Nucleus accumbens (tissue), 56 donors: ENCODE data around the gene KCNAB2.
A peak's percentile ranks its signal among the peaks of the same experiment; 100 is the strongest.

ENCODE experiments used
- DNase-seq, 56 donors: peaks; one replicate each; lab custom pipeline; 2025; lab: John Stamatoyannopoulos, UW

The KCNAB2 gene

DNA sequence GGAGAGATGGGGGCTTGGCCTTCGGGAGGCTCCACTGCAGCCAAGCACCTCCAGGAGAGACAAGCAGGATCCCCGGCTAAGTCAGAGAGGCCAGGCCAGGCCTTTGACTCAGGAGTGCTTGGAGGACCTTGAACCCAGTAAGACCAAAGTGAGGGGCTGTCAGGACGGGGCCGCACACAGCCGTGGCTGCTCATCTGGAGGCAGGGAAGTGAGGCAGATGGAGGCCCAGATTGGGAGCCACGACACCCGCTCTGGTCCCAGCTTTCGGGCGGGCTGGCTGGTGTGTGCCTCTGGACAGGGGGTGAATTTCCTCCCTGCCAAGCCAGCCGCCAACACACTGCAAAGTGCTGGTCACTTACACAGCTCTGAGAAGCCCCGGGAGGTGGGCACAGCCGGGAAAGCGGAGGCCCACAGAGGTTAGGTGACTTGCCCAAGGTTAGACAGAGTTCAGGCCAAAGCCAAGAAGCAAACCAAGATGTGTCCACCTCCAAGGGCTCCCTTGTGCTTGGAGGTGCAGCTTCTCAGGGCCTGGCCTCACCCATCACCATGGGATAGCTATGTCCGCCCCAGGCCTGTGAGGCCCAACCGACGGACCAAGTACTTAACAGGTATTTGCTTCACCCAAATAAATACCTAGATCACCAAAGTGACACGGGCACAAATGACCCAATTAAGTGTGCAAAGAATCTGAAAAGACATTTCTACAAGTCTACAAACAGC lies 76.1 kb downstream of the KCNAB2 start:
- no peak for DNase-seq

DNA sequence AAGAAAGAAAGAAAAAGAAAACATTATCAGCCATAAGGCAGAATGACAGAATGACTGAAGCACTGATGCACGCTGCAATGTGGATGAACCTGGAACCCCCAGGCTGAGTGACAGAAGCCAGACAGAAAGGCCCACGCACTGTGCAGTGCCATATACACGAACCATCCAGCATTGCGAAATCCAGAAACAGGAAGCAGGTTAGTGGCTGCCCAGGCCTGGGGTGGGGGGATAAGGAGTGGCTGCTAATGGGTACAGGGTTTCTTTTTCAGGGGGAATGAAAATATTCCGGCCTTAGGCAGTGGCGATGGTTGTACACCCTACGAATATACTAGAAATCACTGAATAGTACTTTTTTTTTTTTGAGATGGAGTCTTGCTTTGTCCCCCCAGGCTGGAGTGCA lies 77.4 kb downstream of the KCNAB2 start:
- DNase-seq: no peak

DNA sequence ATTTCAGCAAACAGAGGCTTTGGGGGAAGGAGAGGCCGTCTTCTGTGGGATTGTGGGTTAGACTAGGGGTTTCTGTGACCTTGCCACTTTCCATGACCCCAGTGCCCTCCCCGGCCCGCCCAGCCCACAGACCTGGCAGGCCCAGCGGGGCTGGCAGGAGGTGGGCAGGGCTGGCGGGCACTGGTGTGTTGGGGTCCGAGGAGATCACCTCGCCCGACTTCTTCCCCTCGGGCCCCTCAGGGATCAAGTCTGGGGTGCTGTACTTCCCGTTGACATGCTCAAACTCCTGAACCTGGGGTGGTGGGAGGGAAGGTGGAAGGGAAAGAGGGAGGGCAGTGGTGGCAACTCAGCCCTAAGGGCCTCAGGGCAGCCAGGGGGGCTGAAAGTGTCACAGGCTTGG lies 78.1 kb downstream of the KCNAB2 start:
- DNase-seq: no peak

DNA sequence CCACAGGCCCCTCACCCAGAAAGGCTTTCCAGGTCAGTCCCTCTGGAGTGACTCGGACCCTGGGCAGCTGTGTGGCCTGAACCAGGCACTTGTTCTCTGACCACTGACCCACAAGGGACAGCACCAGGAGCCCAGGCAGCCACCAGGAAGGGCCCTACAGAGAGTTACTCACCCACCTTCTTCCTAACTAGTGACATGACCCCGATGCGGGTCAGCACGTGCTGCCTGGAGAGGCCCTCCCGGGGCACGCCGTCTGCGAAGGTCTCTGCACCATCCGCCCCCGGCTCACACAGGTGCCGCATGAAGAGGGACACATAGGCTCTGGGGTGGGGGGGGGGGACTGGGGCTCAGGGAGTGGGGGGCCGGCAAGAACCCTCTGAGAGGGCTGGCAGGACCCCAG lies 78.7 kb downstream of the KCNAB2 start:
- no peak for DNase-seq

DNA sequence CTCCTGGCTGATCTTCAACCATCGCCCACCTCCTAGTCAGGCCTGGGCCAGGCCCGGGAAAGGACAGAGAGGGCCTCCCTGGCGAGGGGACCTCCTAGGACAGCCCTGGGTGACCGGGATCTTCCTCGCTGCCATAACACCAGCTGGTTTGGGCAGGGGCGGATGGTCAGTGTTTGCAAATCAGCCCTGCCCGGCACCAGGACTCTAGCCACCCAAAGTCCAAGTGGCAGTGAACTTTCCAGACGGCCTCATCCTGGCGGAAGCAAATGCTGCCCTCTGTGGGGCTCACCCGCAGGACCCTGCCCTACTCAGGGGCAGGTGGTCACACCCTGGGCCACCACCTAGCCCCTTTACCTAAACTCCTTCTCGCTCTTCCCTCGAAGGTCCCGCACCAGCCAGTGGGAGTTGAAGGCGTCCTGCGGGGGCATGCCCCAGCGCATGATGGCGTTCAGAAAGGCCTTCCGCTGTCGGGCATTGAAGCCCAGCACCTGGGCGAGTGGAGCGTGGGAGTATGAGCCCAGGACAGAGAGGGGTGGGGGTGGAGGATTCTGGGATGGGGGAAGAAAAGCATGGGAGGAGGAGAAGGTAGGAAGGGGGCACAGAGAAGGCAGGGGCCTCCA lies 79.2 kb downstream of the KCNAB2 start:
- no peak for DNase-seq

DNA sequence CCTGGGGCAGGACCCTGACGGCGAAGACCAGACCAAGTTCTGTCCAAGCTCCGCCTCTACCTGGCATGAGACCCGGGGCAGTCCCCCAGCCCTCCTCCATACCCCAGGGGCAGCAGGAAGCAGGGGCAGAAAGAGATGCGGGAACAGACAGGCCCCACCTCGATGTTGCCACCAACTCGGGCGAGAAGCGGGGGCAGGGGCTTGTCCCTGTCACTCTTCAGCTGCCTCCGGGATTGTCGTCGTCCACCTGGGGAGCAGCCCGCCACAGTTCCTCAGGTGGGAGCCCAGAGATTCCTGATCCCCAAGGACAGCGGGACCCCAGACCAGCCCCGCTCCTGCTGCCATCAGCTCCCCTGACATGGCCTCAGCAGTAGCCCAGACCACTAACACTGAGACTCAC lies 79.7 kb downstream of the KCNAB2 start:
- DNase-seq: no peak

DNA sequence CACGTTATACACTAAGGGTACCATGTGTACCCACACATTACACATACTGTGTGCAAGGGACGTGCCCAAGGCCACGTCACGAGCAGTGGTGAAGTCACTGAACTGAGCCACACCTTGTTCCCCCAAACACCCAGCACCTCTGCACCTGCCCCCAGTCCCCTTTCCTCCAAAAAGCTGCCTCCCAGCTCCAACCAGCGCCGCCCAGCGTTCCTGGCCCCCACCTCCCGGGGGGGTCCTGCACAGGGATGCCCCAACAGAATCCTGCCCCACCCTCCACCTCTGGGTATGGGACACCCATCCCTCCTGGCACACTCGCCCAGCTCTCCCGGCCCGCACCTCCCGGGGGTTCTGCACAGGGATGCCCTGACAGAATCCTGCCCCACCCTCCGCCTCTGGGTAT lies 80.3 kb downstream of the KCNAB2 start:
- DNase-seq: no peak

DNA sequence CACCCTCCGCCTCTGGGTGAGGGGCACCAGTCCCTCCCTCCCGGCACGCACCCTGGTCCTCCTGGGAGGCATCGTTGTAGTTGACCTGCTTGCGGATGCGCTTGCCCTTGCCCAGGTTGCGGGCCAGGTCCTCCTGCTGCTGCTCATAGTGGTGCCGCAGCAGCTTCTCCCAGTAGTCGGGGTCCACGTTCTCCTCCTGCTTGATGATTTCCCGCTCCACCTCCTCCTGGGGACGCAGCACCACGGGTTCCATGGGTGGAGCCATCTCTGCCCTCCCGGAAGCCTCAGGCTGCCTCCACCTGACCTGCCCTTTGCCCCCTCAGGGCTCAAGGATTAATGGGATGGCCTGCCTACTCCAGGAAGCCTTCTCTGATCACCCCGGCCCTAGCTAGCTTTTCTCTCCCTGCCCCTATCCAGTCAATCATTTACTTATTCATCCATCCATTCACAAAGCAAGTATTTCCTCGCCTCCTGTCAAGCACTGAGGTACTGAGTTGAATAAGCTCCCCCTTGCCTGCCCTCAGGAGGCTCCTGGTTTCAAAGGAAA lies 80.9 kb downstream of the KCNAB2 start:
- DNase-seq: no peak

DNA sequence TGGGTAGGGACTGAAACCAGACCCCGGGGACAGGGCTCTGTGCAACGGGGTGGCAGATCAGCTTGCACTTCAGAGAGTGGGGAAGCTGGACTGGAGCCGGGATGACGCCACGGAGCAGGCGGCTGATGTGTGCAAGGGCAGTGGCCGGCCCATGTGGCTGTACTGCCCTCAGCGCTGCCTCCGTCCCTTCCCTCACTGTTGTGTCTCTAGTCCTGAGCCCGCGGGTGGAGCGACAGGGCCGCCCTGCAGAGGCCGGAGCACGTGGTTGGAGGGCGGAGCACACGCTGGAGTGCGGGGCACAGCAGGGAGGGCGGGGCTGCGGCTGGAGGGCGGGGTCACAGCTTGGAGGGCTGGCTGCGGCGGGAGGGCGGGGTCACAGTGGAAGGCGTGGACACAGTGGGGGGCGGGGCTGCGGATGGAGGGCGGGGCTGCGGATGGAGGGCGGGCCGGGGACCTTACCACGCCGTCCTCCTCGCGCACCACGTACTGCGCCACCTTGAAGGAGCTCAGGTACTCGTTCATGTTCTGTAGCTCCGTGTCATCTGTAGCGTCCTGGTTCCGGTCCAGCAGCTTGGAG lies 82.0 kb downstream of the KCNAB2 start:
- peak in 19 of 56 donors; percentile 2 to 70 (median 22) for DNase-seq

DNA sequence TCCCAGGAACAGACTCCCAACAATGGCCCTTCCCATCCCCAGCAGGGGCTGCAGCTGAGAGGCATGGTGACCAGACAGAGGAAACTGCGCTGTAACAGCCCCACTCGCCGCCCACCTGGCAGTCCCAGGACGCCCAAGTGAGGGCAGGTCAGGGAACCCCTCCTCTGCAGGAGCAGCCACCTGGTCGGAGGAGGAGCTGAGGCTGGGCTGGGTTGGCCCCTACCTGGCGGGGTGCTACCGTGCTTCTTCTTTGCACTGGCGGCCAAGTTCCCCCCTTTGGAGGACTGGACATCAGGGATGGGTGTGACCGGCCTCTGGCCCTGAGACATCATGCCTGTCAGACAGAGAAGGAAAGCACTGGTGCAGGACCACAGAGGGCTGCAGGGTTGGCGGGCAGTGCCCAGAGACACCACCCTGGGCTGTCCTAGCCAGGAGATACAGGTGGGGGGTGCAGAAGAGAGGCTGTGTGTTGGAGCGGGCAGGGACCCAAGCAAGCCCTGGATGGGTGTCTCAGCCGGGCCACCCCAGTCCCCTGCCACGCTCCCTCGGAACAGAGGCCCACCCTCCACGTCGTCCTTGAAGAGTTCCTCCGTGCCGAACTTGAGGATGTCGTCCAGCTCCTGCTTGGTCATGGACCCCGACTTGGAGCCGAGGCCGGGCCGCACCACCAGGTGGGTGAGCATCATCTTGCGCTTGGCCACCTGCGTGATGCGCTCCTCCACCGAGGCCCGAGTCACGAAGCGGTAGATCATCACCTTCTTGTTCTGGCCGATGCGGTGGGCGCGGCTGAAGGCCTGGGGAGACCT lies 82.8 kb downstream of the KCNAB2 start:
- DNase-seq: no peak

DNA sequence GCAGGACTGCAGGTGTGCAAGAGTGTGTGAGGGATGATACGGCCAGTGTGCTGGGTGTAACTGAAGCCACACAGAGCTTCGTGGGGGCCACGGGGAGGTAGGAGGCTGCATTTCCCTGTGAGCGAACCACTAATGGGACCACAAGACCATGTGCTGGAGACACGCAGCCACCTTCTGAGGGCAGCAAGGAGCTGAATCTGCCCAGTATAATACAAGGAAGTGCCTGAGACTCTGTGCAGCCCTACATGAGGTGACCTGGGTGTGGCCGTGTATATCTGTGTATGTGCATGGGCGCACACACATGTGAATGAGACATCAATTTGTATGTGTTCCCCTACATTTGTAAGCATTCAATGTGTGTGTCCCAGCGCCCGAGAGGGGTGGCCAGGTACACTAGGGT lies 83.6 kb downstream of the KCNAB2 start:
- DNase-seq: no peak

DNA sequence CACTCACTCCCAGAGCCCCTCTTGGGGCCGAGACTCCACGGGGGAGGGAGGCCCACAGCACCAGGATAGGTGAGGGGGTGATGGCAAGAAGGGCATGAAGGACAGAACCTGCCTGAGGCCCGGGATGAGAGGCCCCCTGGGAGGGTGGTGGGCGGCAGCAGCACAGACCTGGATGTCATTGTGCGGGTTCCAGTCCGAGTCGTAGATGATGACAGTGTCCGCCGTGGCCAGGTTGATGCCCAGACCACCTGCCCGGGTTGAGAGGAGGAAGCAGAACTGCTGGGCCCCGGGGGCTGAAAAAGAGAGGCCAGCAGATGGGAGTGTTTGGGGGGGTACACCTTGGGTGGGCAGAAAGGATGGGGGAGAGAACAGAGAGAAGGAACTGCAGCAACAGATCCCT lies 84.3 kb downstream of the KCNAB2 start:
- no peak for DNase-seq

DNA sequence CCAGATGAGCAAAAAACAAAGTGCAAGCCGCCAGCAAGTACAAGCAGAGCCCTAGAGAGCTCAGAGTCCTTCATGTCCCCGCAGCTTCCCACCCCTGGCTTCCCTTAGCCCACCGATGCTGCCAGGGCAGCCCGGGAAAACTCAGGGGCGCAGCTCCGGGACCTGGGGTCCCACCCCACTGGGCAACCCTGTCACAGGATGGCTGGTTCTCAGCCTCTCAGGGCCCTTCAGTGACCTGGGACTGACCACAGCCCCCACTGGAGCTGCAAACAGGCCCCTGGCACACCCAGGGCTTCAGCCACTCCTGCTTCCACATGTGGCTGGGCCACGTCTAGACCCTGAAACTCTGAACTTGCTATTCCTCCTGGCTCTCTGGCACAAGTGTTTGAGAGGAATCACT lies 84.9 kb downstream of the KCNAB2 start:
- DNase-seq: no peak

DNA sequence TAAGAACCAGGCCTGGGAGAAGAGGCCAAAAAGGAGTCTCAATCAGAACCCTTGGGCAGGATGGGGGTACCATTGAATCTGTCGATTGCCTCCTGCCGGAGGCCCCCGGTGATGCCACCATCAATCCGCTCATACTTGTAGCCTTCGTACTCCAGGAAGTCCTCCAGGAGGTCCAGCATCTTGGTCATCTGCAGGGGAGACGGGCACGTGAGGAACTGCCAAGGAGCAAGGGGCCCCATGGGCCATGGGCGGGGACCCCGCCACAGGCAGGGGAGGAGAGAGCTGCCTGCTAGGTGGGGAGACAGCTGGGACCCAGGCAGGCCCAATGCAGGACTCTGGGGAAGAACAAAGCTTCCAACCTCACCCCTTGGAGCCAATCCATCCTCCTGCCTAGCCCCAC lies 85.9 kb downstream of the KCNAB2 start:
- DNase-seq: no peak

DNA sequence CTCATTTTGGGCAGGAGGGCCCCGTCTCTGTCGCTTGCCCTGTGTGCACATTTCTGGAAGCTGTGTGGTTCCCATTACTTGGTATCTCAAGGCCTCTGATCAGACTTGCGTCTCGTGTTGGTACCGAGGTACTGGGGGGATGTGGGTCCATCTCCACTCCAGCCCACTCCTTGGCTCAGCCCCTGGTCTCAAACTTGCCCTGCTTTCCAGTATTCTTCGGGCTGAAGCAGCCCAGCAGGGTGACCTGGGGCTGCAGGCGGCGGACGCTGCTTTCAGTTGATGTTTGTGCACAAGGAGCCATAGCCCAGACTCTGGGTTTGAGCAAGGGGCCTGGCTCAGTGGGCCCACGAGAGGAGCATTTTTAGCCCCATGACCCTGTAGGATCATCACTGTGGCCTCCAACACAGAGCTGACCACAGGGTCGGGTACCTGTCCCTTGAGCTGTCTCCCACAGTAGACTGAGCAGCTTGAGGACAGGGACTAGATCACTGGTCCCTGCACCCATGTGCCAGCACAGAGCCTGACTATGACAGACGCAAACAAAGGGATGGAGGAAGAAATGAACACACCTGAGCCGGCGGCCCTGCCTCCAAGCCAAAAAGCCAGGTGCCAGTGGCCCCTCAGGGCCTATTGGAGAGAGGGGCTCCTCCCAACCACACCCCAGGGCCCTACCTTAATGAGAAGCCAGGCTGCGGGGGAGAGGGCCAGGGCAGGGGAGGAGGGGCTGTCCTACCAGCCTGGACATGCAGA lies 87.6 kb downstream of the KCNAB2 start:
- DNase-seq: no peak

DNA sequence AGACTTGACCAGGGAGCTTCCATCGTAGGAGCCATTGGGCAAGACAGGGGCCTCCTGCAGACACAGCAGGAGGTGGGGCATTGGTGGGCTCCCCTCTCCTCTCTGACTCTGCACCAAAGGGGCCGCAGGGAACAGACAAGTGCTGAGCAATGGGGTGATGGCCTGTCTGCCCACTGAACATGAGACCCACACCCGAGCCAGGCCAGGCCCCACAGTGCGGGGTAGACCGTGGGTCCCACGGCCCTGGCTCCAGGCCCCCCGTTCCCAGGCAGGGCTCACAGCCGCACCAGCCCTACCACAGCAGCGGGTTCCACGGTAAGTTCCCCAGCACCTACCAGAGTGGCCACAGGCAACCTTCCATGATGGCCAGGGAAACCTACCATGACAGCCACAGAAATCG lies 88.5 kb downstream of the KCNAB2 start:
- no peak for DNase-seq

DNA sequence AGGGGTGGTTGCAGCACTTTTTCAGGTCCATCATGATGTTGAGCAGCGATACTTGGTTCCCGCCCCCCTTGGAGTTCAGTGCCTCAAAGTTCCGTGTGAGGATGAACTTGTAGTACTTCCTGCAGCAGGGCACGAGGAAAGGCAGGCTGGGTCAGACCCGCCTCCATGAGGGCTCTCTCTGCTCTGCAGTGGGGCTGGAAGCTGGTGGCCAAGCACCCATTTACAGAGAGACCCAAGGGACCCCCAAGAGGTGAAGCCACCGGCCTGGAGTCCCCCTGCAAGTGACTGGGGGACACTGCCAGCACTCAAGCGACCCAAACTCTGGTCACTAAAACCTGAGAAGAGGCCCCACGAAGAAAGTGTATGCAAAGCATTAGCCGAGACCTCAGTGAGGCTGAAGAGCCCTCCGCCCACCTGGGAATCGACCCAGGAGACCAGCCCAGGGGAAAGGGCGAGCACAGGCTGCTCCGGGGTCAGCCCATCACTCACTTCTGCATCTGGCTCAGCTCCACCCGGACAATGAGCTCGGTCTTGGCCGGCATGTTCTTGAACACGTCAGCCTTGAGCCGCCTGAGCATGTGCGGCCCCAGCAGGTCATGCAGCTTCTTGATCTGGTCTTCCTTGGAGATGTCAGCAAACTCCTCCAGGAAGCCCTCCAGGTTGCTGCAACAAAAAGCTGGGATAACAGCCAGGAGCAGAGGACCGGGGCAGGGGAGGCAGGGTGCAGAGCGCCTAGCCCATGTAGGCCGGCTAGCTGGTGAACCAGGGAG lies 89.2 kb downstream of the KCNAB2 start:
- no peak for DNase-seq

DNA sequence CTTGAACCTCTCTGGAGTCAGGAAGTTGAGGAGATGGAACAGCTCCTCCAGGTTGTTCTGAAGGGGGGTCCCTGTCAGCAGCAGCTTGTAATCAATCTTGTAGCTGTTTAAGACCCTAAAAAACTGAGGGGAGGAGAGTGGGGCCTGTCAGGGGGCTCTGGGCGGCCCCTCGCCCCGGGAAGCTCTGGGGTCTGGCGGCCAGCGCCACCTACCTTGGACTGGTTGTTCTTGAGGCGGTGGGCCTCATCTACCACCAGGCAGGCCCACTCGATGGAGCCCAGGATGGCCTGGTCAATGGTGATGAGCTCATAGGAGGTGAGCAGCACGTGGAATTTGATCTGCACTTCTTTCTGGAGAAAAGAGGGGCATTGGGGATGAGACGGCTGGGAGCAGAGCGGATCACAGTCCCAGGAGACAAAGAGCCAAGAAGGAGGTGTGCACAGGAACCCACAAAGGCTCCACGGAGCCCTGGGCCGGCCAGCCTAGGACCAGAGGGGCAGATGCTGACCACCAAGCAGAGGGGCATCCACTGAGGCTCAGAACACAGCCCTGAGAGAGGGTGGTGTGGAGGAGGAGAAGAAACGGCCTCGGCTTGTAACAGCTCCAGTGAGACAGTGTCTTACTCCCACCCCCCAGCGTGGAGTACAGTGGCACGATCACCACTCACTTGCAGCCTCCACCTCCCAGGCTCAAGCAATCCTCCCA lies 91.0 kb downstream of the KCNAB2 start:
- no peak for DNase-seq

DNA sequence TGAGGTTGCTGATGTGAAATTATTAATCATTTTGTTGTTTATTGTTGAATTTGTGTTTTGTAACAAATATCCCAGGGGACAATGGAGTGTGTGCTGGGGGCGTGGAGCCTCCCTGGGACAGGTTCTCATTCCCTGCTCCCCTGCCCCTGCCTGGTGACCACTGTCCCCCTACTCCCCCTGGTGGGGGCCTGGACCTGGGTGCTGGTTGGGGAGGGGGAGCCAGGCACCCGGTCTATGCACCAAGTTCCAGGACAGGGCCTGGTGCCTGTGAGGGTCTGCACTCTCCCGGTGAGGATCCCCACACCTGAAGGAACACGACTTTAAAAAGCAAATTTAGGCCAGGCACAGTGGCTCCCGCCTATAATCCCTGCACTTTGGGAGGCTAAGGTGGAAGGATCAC lies 92.1 kb downstream of the KCNAB2 start:
- DNase-seq: no peak
